GM11168 (cell line): ENCODE results near the gene MPI.
"Not testable (repeated sequence)": the region's sequence is repeated elsewhere in the genome, so short reads cannot be mapped to it uniquely, and the experiment has no call there.

Experiments
- in situ Hi-C: fragments of 300-500 bp; cut with MboI; formaldehyde crosslinking; loops from one replicate; pipeline ENCODE4 v1.12.0; 2022; ENCODE audit warnings: low sequenced_read_pairs; ENCODE audit not compliant: unreplicated experiment

MPI gene

DNA sequence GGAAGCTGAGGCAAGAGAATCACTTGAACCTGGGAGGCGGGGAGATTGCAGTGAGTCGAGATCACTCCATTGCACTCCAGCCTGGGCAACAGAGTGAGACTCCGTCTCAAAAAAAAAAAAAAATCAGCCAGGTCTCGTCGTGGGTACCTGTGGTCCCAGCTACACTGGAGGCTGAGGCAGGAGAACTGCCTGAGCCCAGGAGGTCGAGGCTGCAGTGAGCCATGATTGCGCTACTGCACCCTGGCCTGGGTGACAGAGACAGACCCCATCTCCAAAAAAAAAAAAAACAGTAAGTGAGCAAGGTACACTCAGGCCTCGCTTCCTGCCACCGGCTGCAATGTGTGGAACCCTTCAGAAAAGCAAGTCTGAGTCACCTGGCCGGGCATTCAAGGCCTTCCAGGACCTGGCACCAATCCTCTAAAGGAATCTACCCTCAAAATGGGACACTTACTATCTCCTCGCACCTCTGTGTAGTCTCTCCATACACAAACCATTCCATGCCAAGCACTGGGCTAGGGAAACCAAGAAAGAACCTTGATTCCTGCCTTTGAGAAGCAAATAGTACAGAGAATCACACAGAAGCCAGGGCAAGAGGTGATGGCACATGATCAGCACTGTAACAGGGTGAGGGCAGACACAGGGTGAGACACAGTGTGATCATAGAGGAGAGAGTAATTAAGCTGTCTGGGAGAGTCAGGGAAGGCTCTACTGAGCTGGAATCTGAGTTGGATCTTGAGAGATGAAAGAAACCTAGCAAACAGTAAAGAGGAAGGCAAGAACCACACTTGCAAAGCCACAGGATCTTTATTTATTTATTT lies 26.4 kb upstream of the MPI start:
- in situ Hi-C loops = no loop called here

DNA sequence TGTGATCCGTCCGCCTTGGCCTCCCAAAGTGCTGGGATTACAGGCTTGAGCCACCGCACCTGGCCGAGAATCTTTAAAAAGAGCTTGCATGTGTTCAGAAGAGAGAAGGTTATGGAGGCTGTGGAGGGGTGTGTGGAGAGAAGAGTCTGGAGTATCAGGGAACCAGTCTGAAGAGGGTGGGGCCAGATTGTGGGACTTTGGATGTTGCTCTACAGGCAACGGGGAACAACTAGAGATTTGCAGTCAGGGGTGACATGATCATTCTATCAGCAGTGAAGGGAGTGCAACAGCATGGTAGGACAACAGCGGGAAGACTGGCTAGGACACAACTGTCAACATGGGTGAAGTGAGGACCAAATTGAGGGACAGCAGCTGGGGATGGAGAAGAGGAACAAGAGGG lies 25.5 kb upstream of the MPI start:
- in situ Hi-C loops = no loop called here

DNA sequence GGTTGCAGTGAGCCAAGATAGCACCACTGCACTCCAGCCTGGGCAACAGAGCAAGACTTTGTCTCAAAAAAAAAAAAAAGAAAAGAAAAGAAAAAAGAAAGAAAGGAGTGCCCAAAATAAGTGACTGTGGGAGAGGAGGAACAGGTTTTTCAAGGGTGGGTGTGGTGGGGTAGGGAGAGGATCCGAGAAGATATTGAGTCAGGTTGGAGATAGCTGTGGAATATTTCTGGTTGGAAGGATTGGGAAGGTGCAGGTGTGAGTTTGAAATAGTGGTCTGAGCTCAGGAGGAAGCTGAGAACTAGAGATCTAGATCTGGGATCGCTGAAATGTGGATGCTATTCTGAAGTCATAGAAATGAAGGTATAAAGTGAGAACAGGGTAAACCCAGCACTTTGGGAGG lies 24.5 kb upstream of the MPI start:
- in situ Hi-C loops = no loop called here

DNA sequence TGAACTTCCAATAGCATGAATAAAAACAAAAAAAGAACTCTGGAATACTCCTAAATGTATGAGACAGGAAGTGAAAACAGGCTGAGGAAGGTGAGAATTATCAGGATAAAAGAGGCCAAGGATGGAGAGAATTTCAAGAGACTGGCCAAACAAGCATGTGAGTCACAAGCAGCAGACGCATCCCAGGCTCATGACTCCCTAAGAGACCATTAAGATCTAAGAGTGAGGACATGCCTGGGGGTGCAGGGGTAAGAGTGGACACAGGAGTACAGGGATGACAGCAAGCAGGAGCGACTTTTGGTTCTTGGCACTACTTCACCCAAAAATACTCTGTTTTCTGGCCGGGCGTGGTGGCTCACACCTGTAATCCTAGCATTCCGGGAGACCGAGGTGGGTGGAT lies 23.8 kb upstream of the MPI start:
- in situ Hi-C loops = no loop called here

DNA sequence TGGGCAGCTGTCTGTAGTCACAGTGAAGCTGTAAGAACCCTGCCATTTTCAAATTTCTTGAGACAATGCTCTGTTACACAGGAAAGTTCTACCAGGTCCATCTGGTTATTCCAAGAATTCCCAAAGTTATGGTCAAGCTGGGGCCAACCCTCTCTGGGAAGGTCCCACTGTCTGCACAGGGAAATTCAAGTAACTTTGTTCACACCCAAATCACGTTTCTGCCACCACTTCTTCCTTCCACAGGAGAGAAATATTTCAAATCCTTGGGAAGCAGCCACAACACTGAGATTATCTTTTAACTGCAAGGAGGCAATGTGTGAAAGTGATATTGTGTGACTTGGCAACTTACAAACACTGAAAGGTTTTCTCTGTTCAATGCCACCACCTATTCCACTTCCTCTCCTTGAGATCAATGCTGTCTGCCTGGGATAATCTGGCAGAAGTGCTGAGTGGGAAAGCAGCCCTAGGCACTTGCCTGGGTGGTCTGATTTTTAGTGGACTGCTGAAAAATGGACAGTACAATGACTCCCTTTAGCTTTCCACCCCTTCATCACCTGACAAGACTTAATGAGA lies 22.3 kb upstream of the MPI start:
- in situ Hi-C loops = no loop called here

- in situ Hi-C loops = no loop called here
Observed at GRCh38 chr15:74868059-74868458, 21.8 kb upstream of the MPI start.

GRCh38 chr15:74869372-74869725 lies 20.5 kb upstream of the MPI start:
- in situ Hi-C loops = no loop called here

DNA sequence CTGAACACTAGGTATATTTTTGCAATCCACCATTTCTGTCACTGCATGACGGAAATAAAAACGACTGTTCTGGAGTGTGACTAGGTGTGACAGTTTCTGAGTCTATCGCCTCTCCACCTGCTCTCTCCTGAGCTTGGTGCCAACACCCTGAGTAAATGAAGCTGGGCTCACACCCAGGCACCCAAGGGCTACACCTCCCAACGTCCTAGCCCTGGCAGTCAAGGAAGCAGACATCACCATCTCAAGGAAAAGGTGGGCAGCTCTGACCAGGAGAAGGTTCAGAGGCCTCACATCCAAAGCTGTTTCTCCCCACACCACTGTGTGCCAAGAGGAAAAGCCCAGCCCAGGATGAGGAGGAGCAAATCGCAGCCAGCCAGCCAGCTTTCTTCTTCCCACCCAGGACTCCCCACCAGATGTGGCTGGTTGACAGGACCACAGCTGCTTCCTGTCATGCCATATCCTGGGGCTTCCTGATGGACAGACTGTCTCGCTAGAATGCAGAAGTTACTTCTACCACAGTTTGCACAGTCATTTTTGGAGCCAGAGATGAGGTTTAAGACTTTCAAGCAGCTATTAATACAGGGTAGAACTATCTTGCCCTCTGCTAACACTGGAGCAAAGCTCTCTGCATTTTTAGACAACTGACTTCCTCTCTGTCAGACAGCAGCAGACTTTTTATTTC lies 20.0 kb upstream of the MPI start:
- in situ Hi-C loops = no loop called here

- in situ Hi-C loops = no loop called here
Observed at GRCh38 chr15:74870436-74871215, 19.2 kb upstream of the MPI start.

DNA sequence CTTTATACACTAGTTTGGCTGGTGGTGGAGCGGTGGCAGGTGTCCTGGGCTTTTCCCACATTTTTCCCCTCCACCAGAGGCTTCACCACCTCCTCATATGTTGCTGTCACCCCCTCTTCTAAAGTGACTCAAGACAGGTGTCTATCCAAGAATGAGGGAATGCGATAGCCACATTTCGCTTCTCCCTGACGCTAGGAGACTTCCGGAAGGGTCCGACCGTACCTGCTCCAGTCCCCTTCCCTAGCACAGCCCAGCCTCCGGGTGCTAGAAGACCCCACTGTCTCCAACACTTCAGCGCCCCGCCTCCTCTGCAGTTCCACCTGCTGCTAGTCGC lies 17.2 kb upstream of the MPI start:
- in situ Hi-C loops = no loop called here

- in situ Hi-C loops = no loop called here
Observed at GRCh38 chr15:74873036-74873755, 16.6 kb upstream of the MPI start, which contains the start of gene SCAMP2. TSS of gene SCAMP2 (minus strand) at chr15:74873365. CDS start at chr15:74873255, 110 bp downstream.

DNA sequence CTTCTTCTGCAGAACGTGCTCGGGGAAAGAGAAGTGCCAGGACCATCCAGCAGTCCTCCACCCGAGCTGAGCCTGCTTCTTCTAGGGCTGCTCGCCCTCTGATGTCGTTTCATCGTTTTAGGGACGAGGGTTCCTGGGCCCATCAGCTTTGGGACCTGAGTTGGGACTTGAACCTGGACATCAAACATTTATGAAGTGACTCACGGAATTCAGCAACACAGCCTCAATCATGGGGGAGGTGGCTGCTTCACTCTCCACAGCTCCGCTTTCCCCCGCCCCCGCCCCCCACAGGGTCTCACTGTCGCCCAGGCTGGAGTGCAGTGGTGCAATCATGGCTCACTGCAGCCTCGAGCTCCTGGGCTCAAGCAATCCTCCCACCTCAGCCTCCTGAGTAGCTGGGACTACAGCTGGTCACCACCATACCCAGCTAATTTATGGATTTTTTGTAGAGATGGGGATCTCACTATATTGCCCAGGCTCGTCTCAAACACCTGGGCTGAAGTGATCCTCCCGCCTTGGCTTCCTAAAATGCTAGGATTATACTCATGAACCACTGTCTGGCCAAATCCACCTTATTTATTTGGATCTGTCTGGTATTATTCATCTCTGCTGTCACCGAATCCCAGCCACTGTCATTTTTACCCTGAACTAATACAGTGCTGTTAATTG lies 16.0 kb upstream of the MPI start:
- in situ Hi-C loops = no loop called here

DNA sequence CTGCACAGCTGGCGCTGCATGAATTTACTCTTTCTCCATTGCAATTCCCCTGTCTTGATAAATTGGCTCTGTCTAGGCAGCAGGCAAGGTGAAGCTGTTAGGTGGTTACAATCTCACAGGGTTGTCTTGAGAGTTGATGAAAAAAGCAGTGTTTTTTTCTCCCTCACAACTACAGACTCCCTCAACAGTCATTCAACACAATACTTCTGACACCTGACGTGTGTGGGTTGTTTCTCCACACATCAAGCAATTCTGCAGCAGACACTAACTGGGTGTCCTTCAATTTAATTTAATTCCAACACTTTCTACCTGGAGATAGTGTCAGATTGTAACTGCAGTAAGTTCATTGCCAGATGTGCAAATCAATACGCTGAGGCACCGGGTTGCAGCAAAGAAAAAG lies 11.6 kb upstream of the MPI start:
- in situ Hi-C loops = no loop called here

DNA sequence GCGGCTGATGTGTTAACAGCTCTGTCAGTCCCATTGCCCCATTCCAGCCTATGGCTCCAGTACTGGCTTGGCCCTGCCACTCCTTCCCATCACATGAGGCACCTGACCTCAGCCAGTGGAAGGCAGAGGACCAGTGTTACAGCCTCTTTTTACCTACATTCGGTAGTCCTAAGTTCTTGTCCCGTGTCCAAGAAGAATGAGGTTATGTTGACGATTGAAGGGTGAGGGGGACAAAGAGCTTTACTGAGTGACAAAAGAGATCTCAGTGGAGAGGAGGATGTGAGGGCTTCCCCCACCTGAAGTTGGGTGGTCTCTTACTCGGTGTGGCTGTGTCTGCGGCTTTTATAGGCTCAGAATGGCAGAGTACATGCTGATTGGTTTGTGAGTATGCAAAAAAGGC lies 7.3 kb upstream of the MPI start:
- in situ Hi-C loops = no loop called here

- in situ Hi-C loops = no loop called here
Observed at GRCh38 chr15:74884428-74885223, 5.2 kb upstream of the MPI start.

DNA sequence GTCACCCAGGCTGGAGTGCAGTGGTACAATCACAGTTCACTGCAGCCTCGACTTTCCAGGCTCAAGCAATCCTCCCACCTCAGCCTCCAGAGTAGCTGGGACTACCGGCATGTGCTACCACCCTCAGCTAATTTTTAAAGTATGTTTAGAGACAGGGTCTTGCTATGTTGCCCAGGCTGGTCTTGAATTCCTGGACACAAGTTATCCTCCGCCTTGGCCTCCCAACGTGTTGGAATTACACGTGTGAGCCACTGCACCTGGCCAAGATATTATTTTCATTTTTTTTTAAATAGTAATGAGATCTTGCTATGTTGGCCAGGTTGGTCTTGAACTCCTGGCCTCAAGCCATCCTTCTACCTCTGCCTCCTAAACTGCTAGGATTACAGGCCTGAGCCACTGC lies 4.4 kb upstream of the MPI start:
- in situ Hi-C loops = no loop called here

DNA sequence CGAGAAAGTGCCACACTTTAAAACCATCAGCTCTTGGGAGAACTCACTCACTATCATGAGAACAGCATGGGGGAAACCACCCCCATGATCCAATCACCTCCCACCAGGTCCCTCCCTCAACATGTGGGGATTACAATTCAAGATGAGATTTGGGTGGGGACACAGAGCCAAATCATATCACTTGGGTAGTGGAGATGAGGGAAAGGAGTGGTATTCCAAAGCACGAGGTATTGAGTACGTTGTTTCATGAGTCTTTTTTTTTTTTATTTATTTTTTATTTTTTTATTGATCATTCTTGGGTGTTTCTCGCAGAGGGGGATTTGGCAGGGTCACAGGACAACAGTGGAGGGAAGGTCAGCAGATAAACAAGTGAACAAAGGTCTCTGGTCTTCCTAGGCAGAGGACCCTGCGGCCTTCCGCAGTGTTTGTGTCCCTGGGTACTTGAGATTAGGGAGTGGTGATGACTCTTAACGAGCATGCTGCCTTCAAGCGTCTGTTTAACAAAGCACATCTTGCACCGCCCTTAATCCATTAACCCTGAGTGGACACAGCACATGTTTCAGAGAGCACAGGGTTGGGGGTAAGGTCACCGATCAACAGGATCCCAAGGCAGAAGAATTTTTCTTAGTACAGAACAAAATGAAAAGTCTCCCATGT lies 2.2 kb upstream of the MPI start:
- in situ Hi-C loops = not testable (repeated sequence)

GRCh38 chr15:74888716-74889115 lies 1.1 kb upstream of the MPI start:
- in situ Hi-C loops = no loop called here
